GM18499 (cell line): ENCODE data around the gene RAE1.

Source experiments
- ATAC-seq: cut with Tn5 transposase; IDR thresholded peaks from one replicate; pipeline ENCODE4 v1.9.1; 2021; ENCODE audit warnings: moderate number of reproducible peaks; ENCODE audit not compliant: insufficient read depth, unreplicated experiment

RAE1 gene

GRCh38 chr20:57351042-57351783 lies at the start of gene RAE1:
TSS of gene RAE1 (plus strand) at chr20:57351255. CDS start at chr20:57354039, 2,784 bp downstream.
- ATAC-seq: peak; percentile 52

GRCh38 chr20:57306747-57307146 lies 44.3 kb upstream of the RAE1 start:
- no peak for ATAC-seq

- no peak for ATAC-seq
These were observed 42.4 kb upstream of the RAE1 start for GRCh38 chr20:57308451-57309271.

- ATAC-seq: no peak
These were observed 41.4 kb upstream of the RAE1 start for GRCh38 chr20:57309544-57310115.

GRCh38 chr20:57310821-57311514 lies 40.1 kb upstream of the RAE1 start:
- ATAC-seq: no peak

- no peak for ATAC-seq
These were observed 38.9 kb upstream of the RAE1 start for GRCh38 chr20:57312138-57312537.

- no peak for ATAC-seq
These were observed 37.8 kb upstream of the RAE1 start for GRCh38 chr20:57313230-57313629.

GRCh38 chr20:57313951-57314350 lies 37.1 kb upstream of the RAE1 start:
- ATAC-seq: no peak

GRCh38 chr20:57315083-57315975 lies 35.7 kb upstream of the RAE1 start:
- ATAC-seq: no peak

- no peak for ATAC-seq
These were observed 35.0 kb upstream of the RAE1 start for GRCh38 chr20:57315976-57316480.

GRCh38 chr20:57316795-57317201 lies 34.3 kb upstream of the RAE1 start:
- no peak for ATAC-seq

- no peak for ATAC-seq
These were observed 33.7 kb upstream of the RAE1 start for GRCh38 chr20:57317316-57317788.

GRCh38 chr20:57317789-57318371 lies 33.2 kb upstream of the RAE1 start:
- ATAC-seq: no peak

- no peak for ATAC-seq
These were observed 31.5 kb upstream of the RAE1 start for GRCh38 chr20:57319584-57319983.

GRCh38 chr20:57320358-57320757 lies 30.7 kb upstream of the RAE1 start:
- no peak for ATAC-seq

GRCh38 chr20:57321142-57321541 lies 29.9 kb upstream of the RAE1 start:
- ATAC-seq: no peak

- ATAC-seq: no peak
These were observed 28.6 kb upstream of the RAE1 start for GRCh38 chr20:57322476-57322875.

- no peak for ATAC-seq
These were observed 28.0 kb upstream of the RAE1 start for GRCh38 chr20:57323034-57323433.
